ENCODE results near the gene OTUD1.

The OTUD1 gene

DNA sequence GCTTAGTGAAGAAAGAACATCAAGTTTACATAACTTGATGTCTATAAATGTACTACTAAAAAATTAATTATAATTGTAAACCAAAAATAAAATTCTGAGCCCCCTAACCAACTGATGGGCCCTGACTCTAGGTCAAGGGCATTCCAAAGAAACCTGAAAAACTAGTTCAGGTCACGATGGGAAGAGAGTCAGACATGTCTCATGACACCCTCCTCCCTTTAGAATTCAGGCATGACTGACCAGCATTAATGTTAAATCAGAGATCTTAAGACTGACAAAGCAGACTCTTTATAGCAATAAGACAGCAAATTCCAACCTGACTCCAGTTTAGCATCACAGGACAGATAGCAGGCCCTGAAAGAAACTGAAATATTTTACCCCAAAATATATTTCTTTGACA, 21.6 kb upstream of the OTUD1 start:
- Histone ChIP-seq H4K20me1 (ENCODE audit: insufficient read depth, low read length) (no peaks in the 10 kb centered on the region), H3K4me2 (ENCODE audit: low read length) (no peak overlapping the region), H3K9me2 (ENCODE audit: low read depth, low read length) (no peaks in the 10 kb centered on the region), H3K9me3 (ENCODE audit: low read length) (no peaks in the 10 kb centered on the region), H3K36me3 (ENCODE audit: insufficient read depth, low read length) (no peaks in the 10 kb centered on the region), H3K27ac (ENCODE audit: low read depth, low read length, poor library complexity, severe bottlenecking) (no peak overlapping the region), H2AFZ (ENCODE audit: low read length) (no peak overlapping the region), H3K4me3 (ENCODE audit: low read depth, low read length, poor library complexity, severe bottlenecking) (no peak overlapping the region), H3K4me1 (ENCODE audit: insufficient read depth, low read length, severe bottlenecking) (no peaks in the 10 kb centered on the region), H3F3A (ENCODE audit: insufficient read depth, low read length) (no peaks in the 10 kb centered on the region), H3K79me2 (ENCODE audit: insufficient read depth, low read length) (no peaks in the 10 kb centered on the region), H3K27me3 (ENCODE audit: insufficient read depth, low read length) (no peaks in the 10 kb centered on the region), H3K9ac (ENCODE audit: low read length) (no peak overlapping the region)
- no peak for TF ChIP-seq EZH2 (IDR thresholded peaks at IDR 0.05; ENCODE audit: borderline replicate concordance, low read length)
- TF ChIP-seq, protein P1, sequence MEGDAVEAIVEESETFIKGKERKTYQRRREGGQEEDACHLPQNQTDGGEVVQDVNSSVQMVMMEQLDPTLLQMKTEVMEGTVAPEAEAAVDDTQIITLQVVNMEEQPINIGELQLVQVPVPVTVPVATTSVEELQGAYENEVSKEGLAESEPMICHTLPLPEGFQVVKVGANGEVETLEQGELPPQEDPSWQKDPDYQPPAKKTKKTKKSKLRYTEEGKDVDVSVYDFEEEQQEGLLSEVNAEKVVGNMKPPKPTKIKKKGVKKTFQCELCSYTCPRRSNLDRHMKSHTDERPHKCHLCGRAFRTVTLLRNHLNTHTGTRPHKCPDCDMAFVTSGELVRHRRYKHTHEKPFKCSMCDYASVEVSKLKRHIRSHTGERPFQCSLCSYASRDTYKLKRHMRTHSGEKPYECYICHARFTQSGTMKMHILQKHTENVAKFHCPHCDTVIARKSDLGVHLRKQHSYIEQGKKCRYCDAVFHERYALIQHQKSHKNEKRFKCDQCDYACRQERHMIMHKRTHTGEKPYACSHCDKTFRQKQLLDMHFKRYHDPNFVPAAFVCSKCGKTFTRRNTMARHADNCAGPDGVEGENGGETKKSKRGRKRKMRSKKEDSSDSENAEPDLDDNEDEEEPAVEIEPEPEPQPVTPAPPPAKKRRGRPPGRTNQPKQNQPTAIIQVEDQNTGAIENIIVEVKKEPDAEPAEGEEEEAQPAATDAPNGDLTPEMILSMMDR (IDR thresholded peaks at IDR 0.05; ENCODE audit: low read length), result no peak

DNA sequence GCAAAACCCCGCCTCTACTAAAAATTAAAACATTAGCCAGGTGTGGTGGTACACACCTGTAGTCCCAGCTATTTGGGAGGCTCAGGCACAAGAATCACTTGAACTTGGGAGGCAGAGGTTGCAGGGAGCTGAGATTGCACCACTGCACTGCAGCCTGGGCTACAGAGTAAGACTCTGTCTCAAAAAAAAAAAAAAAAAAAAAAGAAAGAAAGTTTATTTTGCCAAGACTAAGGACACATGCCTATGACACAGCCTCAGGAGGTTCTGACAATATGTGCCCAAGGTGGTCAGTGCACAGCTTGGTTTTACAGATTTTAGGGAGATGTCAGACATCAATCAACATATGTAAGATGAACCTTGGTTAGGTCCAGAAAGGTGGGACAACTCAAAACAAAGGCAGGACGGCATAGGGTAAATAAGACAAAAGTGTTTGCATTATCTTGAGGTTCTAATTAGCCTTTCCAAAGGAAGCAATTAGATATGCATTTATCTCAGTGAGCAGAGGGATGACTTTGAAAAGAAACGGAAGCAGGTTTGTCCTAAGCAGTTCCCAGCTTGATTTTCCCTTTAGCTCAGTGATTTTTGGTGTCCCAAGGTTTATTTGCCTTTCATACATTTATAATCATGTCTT, 20.7 kb upstream of the OTUD1 start:
- Histone ChIP-seq H4K20me1 (ENCODE audit: insufficient read depth, low read length) (no peaks in the 10 kb centered on the region), H3K9me3 (ENCODE audit: low read length) (no peaks in the 10 kb centered on the region), H3K27ac (ENCODE audit: low read depth, low read length, poor library complexity, severe bottlenecking) (no peak overlapping the region), H3K4me3 (ENCODE audit: low read depth, low read length, poor library complexity, severe bottlenecking) (no peak overlapping the region), H2AFZ (ENCODE audit: low read length) (no peak overlapping the region), H3K27me3 (ENCODE audit: insufficient read depth, low read length) (no peaks in the 10 kb centered on the region), H3K4me2 (ENCODE audit: low read length) (no peak overlapping the region), H3K36me3 (ENCODE audit: insufficient read depth, low read length) (no peaks in the 10 kb centered on the region), H3K9me2 (ENCODE audit: low read depth, low read length) (no peaks in the 10 kb centered on the region), H3K79me2 (ENCODE audit: insufficient read depth, low read length) (no peaks in the 10 kb centered on the region), H3K9ac (ENCODE audit: low read length) (no peak overlapping the region), H3F3A (ENCODE audit: insufficient read depth, low read length) (no peaks in the 10 kb centered on the region), H3K4me1 (ENCODE audit: insufficient read depth, low read length, severe bottlenecking) (no peaks in the 10 kb centered on the region)
- no peak for TF ChIP-seq EZH2 (IDR thresholded peaks at IDR 0.05; ENCODE audit: borderline replicate concordance, low read length)
- TF ChIP-seq, protein P1 (IDR thresholded peaks at IDR 0.05; ENCODE audit: low read length), result no peak

DNA sequence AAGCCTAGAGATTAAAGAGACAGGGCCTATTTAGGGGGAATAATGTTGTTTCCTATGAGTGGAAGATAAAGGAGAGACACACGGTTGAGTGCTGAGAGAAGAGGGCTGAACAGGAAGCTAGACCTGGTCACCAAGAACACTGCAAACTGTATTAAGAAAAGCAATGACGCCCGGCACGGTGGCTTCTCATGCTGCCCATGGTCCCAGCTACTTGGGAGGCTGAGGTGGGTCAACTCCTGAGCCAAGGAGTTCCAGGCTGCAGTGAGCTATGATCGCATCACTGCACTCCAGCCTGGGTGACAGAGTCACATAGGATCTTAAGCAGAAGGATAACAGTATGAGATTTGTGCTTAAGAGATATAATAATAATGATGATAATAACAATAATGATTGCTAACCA, 19.7 kb upstream of the OTUD1 start:
- TF ChIP-seq, protein P1 (IDR thresholded peaks at IDR 0.05; ENCODE audit: low read length), result no peak
- TF ChIP-seq EZH2 (IDR thresholded peaks at IDR 0.05; ENCODE audit: borderline replicate concordance, low read length), result no peak
- no peaks in the 10 kb centered on the region for H3K4me1 ChIP-seq (ENCODE audit: insufficient read depth, low read length, severe bottlenecking)
- H3K9me2 ChIP-seq (ENCODE audit: low read depth, low read length), result no peaks in the 10 kb centered on the region
- no peaks in the 10 kb centered on the region for H3K36me3 ChIP-seq (ENCODE audit: insufficient read depth, low read length)
- no peak overlapping the region for H3K9ac ChIP-seq (ENCODE audit: low read length)
- no peak overlapping the region for H3K27ac ChIP-seq (ENCODE audit: low read depth, low read length, poor library complexity, severe bottlenecking)
- no peaks in the 10 kb centered on the region for H3F3A ChIP-seq (ENCODE audit: insufficient read depth, low read length)
- no peak overlapping the region for H3K4me2 ChIP-seq (ENCODE audit: low read length)
- H4K20me1 ChIP-seq (ENCODE audit: insufficient read depth, low read length), result no peaks in the 10 kb centered on the region
- H3K4me3 ChIP-seq (ENCODE audit: low read depth, low read length, poor library complexity, severe bottlenecking), result no peak overlapping the region
- H3K9me3 ChIP-seq (ENCODE audit: low read length), result no peaks in the 10 kb centered on the region
- no peaks in the 10 kb centered on the region for H3K79me2 ChIP-seq (ENCODE audit: insufficient read depth, low read length)
- H3K27me3 ChIP-seq (ENCODE audit: insufficient read depth, low read length), result no peaks in the 10 kb centered on the region
- H2AFZ ChIP-seq (ENCODE audit: low read length), result no peak overlapping the region

Data from OCI-LY1 (cell line).